HG02763 (cell line): ENCODE measurements around the gene PLCH1.
"Not testable (repeated sequence)": the region's sequence is repeated elsewhere in the genome, so short reads cannot be mapped to it uniquely, and the experiment has no call there.

Experiments used
- ATAC-seq: cut with Tn5 transposase; IDR thresholded peaks from one replicate; pipeline ENCODE4 v1.9.1; 2021; ENCODE audit warnings: mild to moderate bottlenecking, moderate library complexity; ENCODE audit not compliant: unreplicated experiment

The PLCH1 gene

DNA sequence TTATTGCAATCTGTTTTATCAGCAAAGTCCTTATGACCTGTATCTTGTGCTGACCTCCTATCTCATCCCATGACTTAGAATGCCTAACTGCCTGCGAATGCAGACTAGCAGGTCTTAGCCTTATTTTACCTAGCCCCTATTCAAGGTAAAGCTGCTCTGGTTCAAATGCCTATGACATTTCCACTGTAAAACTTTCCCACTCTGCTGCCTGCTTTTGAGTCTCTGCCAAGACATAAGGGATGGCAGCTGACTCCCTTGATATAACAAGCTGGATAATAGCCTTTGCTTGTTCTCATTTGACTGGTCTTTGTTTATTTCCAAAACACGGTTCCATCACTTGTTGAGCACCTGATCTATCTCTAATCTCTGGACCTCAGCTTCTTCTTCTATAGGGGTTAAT lies 319.5 kb downstream of the PLCH1 start:
- no peak for ATAC-seq

DNA sequence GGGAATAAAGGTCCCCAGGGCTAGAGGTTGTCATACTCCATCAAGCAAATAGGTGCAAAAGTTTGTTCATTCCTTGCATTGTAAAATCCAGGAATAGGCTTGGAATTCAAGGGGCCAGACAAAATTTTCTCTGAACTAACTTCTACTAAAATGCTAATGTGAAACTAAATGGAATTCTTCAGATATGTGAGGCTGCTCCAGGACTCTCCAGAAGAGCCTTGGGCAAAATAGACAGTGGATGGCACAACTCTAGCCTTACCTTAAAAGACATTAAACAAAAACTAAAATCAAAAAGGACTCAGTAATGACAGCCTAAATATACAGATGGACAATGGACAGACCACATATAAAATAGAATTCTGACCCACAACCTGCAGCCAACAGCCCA lies 320.6 kb downstream of the PLCH1 start:
- ATAC-seq, result no peak

DNA sequence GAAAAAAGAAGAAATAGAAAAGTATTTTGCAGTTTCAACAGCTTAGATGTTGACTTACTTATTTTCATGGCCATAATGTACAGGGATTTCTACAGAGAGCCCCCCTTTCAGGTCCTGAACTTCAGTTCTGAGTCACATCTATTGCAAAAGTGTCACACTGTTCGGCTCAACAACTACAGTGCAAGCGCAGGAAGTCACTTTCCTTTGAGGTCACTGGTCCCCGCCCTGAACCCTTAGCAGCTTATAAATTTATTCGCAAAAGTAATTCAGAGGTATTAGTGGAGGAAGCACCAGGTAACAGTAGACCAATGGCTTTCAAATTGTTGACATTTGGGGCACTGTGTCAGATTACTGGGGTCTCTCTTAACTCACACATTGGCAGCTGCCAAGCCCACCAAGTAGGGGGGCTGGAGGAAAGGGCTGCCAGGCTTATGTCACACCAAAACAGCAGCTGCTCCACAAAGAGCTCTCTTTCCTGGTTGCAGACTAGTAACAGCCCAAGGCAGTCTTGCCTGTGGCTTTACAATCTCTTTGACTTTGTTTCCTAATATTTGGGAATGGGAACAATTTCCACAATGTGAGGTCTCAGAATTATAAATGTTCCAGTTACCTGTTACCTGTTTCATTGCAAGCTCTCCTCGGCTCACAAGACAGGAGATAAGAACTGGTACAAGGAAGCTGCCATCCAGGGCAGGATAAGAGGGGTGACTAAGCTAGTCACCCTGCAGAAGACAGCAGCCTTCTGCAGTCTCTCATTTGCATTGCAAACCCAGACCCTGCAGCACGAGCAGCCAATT lies 321.1 kb downstream of the PLCH1 start:
- no peak for ATAC-seq

DNA sequence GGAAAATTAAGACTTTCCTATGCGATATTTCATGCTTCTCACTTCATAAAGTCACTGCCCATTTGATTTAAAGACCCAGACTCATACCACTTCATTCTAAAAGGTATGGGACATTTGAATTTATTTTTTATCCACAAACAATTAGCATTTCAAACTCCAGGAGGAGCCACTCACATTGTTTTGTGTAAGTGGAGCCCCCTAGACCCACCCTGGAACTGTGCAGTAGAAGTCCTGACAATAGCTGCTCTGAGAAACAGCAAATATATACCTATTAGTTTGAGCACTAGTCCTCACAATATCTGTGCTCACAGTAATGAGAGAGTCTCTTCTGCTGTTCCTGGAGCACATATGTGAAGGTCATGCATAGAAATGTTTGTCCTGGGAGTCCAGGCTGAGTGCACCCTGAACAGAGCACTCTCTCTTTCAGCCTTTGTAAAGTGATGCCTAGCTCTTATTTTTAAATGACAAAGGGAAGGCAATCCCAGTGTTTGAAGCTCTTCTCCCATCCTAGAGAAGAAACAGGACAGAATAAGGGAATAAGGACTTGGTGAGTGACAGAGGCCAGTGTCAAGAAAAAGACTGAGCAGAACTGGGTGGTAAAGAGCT lies 323.9 kb downstream of the PLCH1 start:
- ATAC-seq, result no peak

DNA sequence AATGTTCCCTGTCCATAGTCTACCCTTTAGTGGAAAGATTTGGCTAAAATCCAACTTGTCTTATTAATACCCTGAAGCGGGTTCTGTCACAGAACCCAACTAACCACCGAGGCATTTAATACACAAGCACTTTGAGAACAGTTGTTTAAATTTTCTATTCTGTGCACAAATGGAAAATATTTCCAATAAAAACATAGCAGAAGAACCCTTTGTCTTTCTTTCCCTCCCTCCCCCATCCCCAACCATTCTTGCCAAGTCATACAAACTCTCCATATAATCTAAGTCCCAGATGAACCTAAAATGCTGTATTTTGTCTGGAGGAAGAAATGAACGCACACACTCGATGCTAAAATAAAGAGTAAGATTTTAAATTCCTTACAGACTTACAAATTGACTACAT lies 324.5 kb downstream of the PLCH1 start:
- no peak for ATAC-seq

DNA sequence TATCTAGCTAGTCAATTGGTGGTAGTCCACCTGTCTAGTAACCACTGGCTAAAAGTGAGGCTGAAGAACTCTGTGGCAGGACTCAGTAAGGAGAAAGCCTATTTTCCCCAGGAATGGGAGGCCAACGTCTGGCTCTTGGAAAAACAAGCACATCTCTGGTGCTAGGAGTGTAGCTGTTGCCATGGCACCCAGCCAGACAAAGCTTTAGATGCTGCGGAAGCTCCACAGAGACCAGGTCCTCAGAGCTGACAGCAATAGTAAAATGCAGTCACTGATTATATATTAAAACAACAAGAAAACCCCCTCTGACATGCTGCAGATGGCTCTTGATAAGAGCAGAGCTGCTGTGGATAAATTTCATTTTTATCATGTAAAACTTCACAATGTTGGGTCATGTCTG lies 326.5 kb downstream of the PLCH1 start:
- ATAC-seq, result no peak

DNA sequence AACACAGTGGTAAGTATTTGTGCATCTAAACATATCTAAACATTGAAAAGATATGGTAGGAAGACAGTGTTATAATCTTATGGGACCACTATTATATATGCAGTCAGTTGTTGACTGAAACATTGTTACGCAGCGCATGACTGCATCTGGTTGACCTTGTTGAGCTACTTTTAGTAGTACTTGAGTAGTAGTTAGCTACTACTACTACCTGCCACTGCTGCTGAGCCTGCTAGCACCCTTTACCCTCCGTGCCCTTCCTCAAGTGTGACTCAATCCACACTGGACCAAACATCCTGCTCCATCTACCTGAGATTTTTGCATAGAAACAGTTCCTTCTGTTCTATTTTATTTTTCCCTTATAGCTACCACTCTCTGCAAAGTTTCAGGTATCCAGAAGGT lies 327.8 kb downstream of the PLCH1 start:
- no peak for ATAC-seq

DNA sequence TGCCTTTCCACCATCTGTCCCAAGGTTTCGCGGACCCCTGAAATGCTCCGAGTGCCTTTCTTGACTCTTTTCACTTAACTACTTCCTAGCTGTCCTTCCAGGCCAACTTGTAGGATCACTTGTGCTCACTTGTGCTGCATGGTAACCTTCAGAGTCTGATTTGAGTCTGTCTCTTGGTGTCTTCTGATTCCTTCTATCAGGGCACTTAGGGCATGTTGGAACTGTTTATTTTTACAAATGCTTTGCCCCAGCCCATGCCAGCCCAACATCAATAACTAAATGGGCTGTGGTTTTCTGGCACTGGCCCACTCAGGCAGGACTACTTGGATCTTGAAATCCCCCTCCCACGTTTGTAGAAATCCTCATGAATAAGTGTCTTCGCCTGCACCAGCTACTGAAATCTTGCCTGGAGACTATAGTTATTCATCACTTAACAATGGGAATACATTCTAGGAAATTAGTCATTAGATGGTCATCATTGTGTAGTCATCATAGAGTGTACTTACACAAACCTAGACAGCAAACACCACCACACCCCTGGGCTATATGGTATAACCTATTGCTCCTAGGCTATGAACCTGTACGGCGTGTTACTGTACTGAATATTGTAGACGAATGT lies 328.3 kb downstream of the PLCH1 start:
- no peak for ATAC-seq

DNA sequence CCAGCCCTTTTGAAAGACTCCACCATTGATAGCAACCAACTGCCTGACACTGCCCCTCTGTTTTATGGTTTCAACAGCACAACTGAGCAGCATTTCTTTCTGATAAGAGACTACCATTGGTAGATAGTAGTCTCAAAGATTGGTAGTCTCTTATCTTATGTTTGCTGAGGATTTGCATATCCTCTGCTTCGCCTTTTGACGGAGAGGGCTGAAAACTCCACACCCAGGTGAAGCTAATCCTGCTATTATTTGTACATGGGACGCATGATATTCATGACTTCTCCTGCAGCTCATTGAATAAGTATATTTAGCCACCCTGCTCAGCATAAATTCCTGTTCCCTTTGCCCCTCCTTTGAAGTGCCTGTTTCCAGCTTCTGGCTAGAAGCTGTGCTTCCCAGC lies 332.0 kb downstream of the PLCH1 start:
- no peak for ATAC-seq

DNA sequence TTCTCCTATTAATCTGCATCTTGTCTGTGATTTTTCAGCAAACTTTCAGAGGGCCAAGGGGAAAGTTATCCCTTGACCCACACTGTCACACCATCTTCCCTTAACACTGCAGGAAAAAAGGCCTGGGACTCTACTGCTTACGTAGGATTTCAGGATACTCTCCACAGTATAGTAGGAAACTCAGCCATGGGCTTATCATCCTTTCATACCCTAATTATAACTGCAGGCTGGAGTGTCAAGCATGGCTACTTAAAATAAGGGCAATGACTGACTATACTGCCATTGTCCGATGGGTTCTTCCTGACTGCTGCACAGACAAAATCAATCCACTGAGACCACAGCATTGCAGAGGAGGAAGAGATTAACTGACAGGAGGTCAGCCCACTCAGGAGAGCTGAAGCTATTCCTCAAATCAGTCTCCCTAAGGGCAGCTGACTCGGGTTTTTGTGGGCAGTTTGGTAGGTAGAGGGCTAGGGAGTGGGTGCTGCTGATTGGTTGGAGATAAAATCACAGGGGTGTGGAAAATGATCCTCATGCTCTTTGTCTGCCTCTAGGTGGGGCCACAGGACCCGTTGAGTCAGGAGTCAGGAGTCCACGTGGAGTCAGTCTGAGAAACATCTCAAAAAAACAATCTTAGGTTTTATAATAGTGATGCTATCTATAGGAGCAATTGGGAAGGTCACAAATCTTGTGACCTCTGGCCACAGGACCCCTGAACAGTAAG lies 333.2 kb downstream of the PLCH1 start:
- no peak for ATAC-seq

DNA sequence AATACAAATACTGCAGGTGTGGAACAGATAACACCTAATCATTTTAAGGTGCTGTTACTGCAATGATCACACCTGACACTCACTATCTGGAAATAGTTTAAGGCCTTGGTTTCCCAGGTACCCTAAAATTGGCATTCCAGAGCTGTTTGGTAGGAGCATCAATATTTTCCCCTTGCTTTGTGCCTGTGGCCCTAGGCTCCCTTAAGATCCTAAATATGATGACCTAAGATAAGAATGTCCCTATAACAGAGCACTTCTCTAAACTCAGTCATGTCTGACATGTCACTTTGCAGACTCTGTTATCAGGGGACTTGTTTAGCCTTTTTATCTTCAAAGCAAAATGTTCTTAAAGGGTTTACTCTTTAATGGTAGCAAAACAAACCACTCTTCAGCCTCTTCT lies 335.5 kb downstream of the PLCH1 start:
- no peak for ATAC-seq

DNA sequence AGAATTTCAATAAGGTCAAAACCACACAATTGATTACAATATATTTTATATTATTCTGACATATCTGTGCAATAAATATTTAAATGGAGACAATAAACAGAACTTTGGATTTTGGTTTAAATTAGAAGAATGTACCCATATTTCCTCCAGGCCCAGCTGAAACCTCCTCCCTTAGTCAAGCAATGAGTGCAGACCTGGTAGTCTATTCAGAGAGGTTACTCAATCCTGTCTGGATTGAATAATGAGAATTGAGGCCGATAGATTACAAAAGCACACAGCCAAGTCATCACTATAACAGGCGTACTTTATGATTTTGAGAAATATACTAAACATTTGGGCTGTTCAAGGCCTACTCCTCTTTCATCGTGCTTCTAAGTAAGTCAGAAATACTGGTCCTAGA lies 336.9 kb downstream of the PLCH1 start:
- no peak for ATAC-seq

DNA sequence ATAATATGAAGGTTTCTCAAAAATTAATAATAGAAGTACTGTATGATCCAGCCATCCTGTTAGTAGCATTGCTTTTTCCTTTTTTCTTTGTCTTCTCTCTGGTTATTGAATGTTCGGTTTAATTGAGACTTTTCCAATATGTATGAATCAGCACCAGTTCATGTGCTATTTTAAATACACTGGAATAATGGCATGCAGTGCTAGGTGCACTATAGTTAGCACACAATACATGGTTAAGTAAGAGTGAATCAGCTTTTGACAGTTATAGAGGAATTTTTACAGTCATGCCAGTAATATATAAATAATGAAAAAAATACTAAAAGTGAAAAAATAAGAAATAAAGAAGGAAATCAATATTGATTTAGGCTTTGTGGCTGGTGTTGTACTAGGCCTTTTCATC lies 337.5 kb downstream of the PLCH1 start:
- ATAC-seq, result no peak

DNA sequence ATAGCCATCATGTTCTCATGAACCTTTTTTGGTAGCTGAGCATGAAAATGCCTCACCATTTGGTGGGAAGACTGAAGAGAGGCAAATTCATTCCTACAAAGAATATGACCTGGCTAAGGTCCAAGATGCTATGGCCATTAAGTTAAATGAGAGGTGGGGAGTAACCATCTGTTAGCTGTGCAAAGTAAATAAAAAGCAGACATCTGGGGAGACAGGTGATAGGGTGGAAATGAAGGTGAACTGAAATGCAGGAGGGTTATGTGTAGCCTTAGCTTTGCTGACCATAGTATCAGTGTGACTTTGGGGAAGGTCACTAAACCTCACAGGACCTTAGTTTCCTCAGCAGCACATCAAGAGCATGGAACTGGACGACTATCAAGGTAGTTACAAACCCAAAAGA lies 340.4 kb downstream of the PLCH1 start:
- ATAC-seq, result no peak

DNA sequence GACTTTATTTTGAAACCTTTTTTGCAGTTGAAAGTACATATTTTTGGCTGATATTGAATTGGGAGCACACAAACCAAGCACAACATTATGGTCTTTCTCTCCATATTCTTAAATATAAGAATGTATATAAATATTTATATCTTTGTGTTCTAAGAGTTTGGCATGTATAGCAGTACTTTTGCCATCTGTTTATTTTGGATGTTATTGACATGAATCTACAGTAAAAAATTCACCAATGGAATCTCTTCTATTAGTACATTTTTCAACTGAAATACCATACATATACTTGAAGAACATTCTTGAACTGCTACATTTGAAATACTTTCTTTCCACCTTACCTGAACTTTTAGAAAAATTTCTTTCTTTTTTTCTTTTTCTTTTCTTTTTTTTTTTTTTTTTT lies 342.2 kb downstream of the PLCH1 start:
- ATAC-seq, result no peak

DNA sequence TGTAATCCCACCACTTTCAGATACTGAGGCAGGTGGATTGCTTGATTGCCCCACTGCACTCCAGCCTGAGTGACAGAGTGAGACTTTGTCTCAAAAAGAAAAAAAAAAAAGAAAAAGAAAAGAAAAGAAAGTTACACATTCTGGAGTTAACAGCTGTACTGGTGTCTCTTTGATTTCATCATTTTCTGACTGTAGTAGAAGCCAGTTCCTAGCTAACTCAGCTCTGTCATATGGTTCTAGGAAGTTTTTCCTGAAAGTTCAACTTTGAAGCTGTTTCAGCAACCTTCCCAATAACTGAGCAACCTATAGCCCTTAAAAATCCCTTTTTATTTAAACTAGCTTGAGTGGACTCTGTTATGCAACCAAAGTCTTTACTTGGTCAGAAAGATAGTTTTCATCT lies 346.8 kb downstream of the PLCH1 start:
- ATAC-seq, result no peak

DNA sequence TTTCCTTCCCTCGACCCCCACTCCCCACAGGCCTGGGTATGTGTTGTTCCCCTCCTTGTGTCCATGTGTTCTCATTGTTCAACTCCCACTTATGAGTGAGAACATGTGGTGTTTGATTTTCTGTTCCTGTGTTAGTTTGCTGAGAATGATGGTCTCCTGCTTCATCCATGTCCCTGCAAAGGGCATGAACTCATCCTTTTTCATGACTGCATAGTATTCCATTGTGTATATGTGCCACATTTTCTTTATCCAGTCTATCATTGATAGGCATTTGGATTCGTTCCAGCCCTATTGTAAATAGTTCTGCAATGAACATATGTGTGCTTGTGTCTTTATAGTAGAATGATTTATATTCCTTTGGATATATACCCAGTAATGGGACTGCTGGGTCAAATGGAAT lies 350.0 kb downstream of the PLCH1 start:
- not testable (repeated sequence) for ATAC-seq

DNA sequence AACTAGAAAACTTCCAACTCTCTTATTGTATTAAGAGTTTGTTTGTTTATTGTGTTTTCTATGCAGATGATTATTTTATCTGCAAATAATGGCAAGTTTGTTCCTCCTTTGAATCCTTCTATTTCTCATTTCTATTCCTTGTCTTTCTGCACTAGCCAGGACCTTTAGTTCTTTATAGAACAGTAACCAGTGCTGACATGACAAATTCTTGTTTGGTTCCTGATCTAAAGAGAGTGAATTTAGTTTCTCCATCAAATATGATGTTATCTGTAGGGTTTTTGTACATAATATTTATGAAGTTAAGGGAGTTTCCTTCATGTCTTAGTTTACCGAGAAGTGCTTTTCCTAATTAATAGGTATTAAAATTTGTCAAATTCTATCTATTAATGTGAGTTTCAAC lies 350.6 kb downstream of the PLCH1 start:
- ATAC-seq, result no peak

DNA sequence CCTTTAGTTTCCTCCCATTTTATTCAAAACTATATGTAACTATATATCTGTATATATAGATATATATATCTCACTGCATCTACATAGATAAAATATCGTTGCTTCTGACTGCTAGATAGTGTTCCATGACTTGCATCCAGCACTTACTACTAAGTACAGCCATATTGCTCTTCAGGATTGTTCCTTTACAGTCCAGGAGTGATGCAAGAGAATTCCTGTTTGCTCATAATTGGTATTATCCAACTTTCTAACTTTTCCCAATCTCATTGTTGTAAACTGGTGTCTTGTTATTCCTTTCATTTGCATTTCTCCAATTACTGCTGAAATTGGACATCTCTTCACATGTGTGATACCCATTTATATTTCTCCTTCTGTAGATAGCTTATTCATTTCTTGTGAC lies 351.6 kb downstream of the PLCH1 start:
- ATAC-seq, result no peak

DNA sequence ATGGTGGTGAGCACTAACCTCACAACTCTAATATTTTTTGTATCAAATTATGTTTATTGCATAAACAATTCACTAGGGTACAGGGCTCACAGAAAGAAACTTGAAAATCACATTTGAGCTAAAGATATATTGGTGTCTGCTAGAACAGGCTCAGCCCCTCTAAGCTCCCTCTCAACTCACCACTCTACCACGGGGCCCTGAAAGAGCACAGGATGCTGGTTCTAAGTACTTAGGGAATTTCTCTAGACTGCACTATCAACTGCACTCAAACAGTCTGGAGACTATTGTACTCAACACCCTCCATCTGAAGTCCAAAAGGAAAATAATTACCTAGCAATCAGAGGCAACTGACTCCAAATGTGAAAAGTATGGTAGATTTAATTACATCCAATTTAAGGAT lies 352.7 kb downstream of the PLCH1 start:
- no peak for ATAC-seq

DNA sequence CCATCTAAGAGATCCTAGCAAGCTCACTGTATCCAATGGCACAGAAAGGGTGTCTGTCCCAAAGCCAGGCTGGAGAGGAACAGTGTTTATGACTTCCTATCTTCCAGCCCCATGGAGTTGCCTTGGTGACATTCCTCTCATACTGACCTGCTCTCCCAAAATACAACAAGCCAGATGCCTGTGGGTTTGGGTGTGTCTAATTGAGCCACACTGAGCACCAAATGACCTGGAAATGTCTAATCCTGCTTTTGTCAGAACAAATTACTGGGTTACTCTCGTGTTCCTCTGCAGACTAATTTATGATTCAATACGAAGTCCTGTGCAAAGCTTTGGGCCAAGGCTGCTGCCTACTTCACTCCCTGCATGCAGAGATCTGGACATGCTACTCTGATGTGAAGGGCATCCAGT lies 353.3 kb downstream of the PLCH1 start:
- no peak for ATAC-seq

DNA sequence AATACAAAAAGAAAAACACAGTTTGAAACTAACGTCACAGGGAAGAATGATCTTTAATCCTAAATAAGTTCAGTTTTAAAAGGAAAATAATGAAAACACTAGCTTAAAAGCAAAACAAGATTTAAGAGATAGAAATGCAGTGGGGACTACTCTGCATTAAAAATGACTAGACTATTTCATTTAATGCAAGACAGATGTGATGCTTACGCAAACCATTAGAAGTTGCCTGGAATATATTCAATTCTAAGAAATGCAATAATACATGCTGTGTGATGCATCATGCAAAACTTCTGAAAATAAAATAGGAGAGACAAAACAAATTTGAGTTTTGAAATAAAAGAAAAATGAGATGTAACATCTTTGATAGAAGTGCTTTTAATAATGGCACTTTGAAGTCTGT lies 353.8 kb downstream of the PLCH1 start:
- no peak for ATAC-seq
